ENCODE data around the gene DBR1. TPM values are rescaled to one million over a fixed set of nuclear protein-coding genes. Genes with fewer than 3 reads are reported as not detected.

The DBR1 gene
- total RNA-seq, 1 experiment from 2014 or later, result 33.1 TPM

GRCh38 chr3:138186803-138187295 is 12.1 kb upstream of the DBR1 start:
- ChIA-PET CTCF (no interaction called here), POLR2A (ENCODE audit: low non-redundant PET) (interaction anchor here (0.6 kb wide), 1 partner anchor 29 kb away, joined by 23 read pairs; no protein-coding TSS in a partner anchor)
- H3K4me1 ChIP-seq (ENCODE audit: insufficient read depth, low read length, poor library complexity, severe bottlenecking), result peaks cover 10% of the 10 kb centered on the region
- TF ChIP-seq EZH2 (IDR thresholded peaks at IDR 0.05; ENCODE audit: borderline replicate concordance, low read depth, low read length, poor library complexity, severe bottlenecking), result no peak
- TF ChIP-seq, protein P1, sequence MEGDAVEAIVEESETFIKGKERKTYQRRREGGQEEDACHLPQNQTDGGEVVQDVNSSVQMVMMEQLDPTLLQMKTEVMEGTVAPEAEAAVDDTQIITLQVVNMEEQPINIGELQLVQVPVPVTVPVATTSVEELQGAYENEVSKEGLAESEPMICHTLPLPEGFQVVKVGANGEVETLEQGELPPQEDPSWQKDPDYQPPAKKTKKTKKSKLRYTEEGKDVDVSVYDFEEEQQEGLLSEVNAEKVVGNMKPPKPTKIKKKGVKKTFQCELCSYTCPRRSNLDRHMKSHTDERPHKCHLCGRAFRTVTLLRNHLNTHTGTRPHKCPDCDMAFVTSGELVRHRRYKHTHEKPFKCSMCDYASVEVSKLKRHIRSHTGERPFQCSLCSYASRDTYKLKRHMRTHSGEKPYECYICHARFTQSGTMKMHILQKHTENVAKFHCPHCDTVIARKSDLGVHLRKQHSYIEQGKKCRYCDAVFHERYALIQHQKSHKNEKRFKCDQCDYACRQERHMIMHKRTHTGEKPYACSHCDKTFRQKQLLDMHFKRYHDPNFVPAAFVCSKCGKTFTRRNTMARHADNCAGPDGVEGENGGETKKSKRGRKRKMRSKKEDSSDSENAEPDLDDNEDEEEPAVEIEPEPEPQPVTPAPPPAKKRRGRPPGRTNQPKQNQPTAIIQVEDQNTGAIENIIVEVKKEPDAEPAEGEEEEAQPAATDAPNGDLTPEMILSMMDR (conservative IDR thresholded peaks at IDR 0.05; ENCODE audit: low read depth, low read length), result no peak
- DNase-seq (ENCODE audit: low spot score), result peak; percentile 92
- intact Hi-C loops (cut with micrococcal nuclease; ENCODE audit: unreplicated experiment), result loop anchor here (5.0 kb wide), 1 partner anchor 145 kb away; no protein-coding TSS in a partner anchor
- peaks cover 7% of the 10 kb centered on the region for H3K36me3 ChIP-seq (ENCODE audit: insufficient read depth, low read length, poor library complexity, severe bottlenecking)
- H3K9me3 ChIP-seq (ENCODE audit: low read depth, low read length, poor library complexity, severe bottlenecking), result no peaks in the 10 kb centered on the region
- BruUV-seq (replicated peaks), result no TSS peak
- no peaks in the 10 kb centered on the region for H3K27me3 ChIP-seq (replicated peaks; ENCODE audit: insufficient read depth, low read depth, low read length, poor library complexity)
- peak overlapping the region; percentile 99 for H3K27ac ChIP-seq (ENCODE audit: low read depth, low read length, poor library complexity, severe bottlenecking)
- H3K4me3 ChIP-seq (ENCODE audit: low read depth, low read length, poor library complexity, severe bottlenecking), result peak overlapping the region; percentile 92

DNA sequence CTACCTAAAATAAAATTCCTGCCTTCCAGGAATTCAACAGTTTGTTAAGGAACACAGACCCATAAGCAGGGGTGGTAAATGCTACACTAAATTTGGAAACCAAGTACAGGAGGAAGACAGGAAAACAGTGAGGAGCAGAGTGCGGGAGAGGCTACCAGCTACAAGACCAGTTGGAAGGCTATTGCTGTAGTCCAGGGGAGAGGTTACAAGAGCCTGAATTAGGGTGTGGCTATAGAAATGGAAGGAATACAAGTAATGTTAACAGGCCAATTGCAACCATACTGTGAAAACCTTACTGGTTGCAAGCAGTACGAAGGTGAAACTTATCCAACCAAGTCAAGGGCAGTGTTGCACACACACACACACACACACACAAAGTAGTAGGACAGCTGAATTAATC is 11.5 kb upstream of the DBR1 start:
- no TSS peak for BruUV-seq (replicated peaks)
- Histone ChIP-seq H3K4me3 (ENCODE audit: low read depth, low read length, poor library complexity, severe bottlenecking) (peak overlapping the region; percentile 92), H3K4me1 (ENCODE audit: insufficient read depth, low read length, poor library complexity, severe bottlenecking) (peaks cover 10% of the 10 kb centered on the region), H3K27me3 (replicated peaks; ENCODE audit: insufficient read depth, low read depth, low read length, poor library complexity) (no peaks in the 10 kb centered on the region), H3K27ac (ENCODE audit: low read depth, low read length, poor library complexity, severe bottlenecking) (no peak overlapping the region), H3K9me3 (ENCODE audit: low read depth, low read length, poor library complexity, severe bottlenecking) (no peaks in the 10 kb centered on the region), H3K36me3 (ENCODE audit: insufficient read depth, low read length, poor library complexity, severe bottlenecking) (peaks cover 7% of the 10 kb centered on the region)
- DNase-seq (ENCODE audit: low spot score), result no peak
- ChIA-PET POLR2A (ENCODE audit: low non-redundant PET) (no interaction called here), CTCF (no interaction called here)
- intact Hi-C loops (cut with micrococcal nuclease; ENCODE audit: unreplicated experiment), result loop anchor here (5.0 kb wide), 1 partner anchor 146 kb away; no protein-coding TSS in a partner anchor
- TF ChIP-seq EZH2 (IDR thresholded peaks at IDR 0.05; ENCODE audit: borderline replicate concordance, low read depth, low read length, poor library complexity, severe bottlenecking), result no peak
- TF ChIP-seq, protein P1 (conservative IDR thresholded peaks at IDR 0.05; ENCODE audit: low read depth, low read length), result no peak

DNA sequence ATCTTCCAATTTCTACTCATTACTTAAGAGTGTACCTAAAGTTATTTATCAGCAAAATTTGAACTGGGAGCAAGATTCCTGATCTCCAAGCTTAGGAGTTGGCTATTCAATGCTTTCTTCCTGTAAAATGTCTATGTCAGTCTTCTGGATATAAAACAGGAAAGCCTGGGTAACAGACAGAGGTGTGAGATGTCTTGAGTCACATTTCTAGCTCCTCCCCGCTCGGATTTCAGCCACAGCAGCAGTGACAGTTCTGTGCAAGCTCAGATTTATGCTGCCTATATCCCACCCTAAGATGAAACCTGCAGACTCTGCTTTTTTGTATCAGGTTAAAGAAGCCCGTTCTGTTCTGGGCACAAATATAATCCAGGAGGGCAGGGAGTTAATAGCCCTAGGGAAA is 10.3 kb upstream of the DBR1 start:
- no peaks in the 10 kb centered on the region for H3K27me3 ChIP-seq (replicated peaks; ENCODE audit: insufficient read depth, low read depth, low read length, poor library complexity)
- H3K36me3 ChIP-seq (ENCODE audit: insufficient read depth, low read length, poor library complexity, severe bottlenecking), result peaks cover 6% of the 10 kb centered on the region
- TF ChIP-seq, protein P1 (conservative IDR thresholded peaks at IDR 0.05; ENCODE audit: low read depth, low read length), result no peak
- TF ChIP-seq EZH2 (IDR thresholded peaks at IDR 0.05; ENCODE audit: borderline replicate concordance, low read depth, low read length, poor library complexity, severe bottlenecking), result no peak
- CTCF ChIA-PET, result interaction anchor here (0.6 kb wide), 1 partner anchor 11 kb away, joined by 4 read pairs; no protein-coding TSS in a partner anchor
- H3K27ac ChIP-seq (ENCODE audit: low read depth, low read length, poor library complexity, severe bottlenecking), result no peak overlapping the region
- H3K4me3 ChIP-seq (ENCODE audit: low read depth, low read length, poor library complexity, severe bottlenecking), result no peak overlapping the region
- intact Hi-C loops (cut with micrococcal nuclease; ENCODE audit: unreplicated experiment), result loop anchor here (5.0 kb wide), 1 partner anchor 147 kb away; no protein-coding TSS in a partner anchor
- no peaks in the 10 kb centered on the region for H3K9me3 ChIP-seq (ENCODE audit: low read depth, low read length, poor library complexity, severe bottlenecking)
- no TSS peak for BruUV-seq (replicated peaks)
- POLR2A ChIA-PET (ENCODE audit: low non-redundant PET), result no interaction called here
- H3K4me1 ChIP-seq (ENCODE audit: insufficient read depth, low read length, poor library complexity, severe bottlenecking), result peaks cover 10% of the 10 kb centered on the region
- DNase-seq (ENCODE audit: low spot score), result no peak
